Small intestine (tissue), 7 donors: ENCODE measurements around the gene ERG28. TPM values are rescaled to one million over a fixed set of nuclear protein-coding genes. Genes with fewer than 3 reads are reported as not detected.

Source experiments
- DNase-seq, 2 donors: peaks; one replicate each; pipeline versions ENCODE4 v3.0.0 to v3.0.0-alpha.2; 2013
- FAIRE-seq: peaks from 2 replicates; lab custom pipeline; 2012; peaks lifted over from hg19 to GRCh38; lab: Jason Lieb, UNC
- H3K27ac ChIP-seq, 3 donors: one replicate each; pipeline ENCODE4 v1.5.1; 2013; ENCODE audit warnings: low read length in 2 of 3, mild to moderate bottlenecking in 2 of 3, control low read depth in 1 of 3, inconsistent platforms in 1 of 3, low read depth in 1 of 3, moderate library complexity in 1 of 3
- H3K27me3 ChIP-seq, 3 donors: one replicate each; pipeline ENCODE4 v1.6.1; 2013; ENCODE audit warnings: low read length in 3 of 3, inconsistent platforms in 1 of 3; ENCODE audit not compliant: control insufficient read depth in 3 of 3, insufficient read depth in 3 of 3
- H3K36me3 ChIP-seq, 3 donors: one replicate each; pipeline ENCODE4 v1.6.1; 2013; ENCODE audit warnings: low read length in 3 of 3, inconsistent platforms in 1 of 3, low read depth in 1 of 3, mild to moderate bottlenecking in 1 of 3, moderate library complexity in 1 of 3; ENCODE audit not compliant: control insufficient read depth in 3 of 3, insufficient read depth in 2 of 3
- H3K4me1 ChIP-seq, 3 donors: one replicate each; pipeline ENCODE4 v1.6.1; 2013; ENCODE audit warnings: low read length in 2 of 3, inconsistent platforms in 1 of 3, low read depth in 1 of 3, mild to moderate bottlenecking in 1 of 3, moderate library complexity in 1 of 3; ENCODE audit not compliant: control insufficient read depth in 3 of 3, insufficient read depth in 2 of 3
- H3K4me3 ChIP-seq, 3 donors: one replicate each; pipeline ENCODE4 v1.5.1; 2013; ENCODE audit warnings: low read length in 3 of 3, control low read depth in 1 of 3, inconsistent platforms in 1 of 3, low read depth in 1 of 3, mild to moderate bottlenecking in 1 of 3, moderate library complexity in 1 of 3
- H3K9me3 ChIP-seq, 2 donors: one replicate each; pipeline ENCODE4 v1.6.1; 2013; ENCODE audit warnings: low read depth in 1 of 2, low read length in 1 of 2; ENCODE audit not compliant: control insufficient read depth in 2 of 2, insufficient read depth in 1 of 2
- WGBS, 3 donors: extraction: QIAGEN DNeasy Blood & Tissue Kit; methylation state at CpG; one replicate each; pipeline ENCODE4 v1.1.7; 2013; 5-methylcytosine and 5-hydroxymethylcytosine counted together
- polyA plus RNA-seq, 4 donors: library from polyadenylated mRNA; stranded (reverse) in 3 of 4; unstranded in 1 of 4; fragments of 200-250 nt in 3 of 4; fragments of 120-200 nt in 1 of 4; gene quantifications; one replicate each; pipeline versions ENCODE4 v1.2.1 to v1.2.3, GENCODE V29; 2013
- donor health status: healthy with polysubstance abuse.
- donor health status: control.
- donor health status: control.
- donor health status: Bipolar disorder and iron deficiency.
- donor health status: healthy.

The ERG28 gene
- polyA plus RNA-seq, 4 donors: 4.1 to 26.8 (median 14.0) TPM

DNA sequence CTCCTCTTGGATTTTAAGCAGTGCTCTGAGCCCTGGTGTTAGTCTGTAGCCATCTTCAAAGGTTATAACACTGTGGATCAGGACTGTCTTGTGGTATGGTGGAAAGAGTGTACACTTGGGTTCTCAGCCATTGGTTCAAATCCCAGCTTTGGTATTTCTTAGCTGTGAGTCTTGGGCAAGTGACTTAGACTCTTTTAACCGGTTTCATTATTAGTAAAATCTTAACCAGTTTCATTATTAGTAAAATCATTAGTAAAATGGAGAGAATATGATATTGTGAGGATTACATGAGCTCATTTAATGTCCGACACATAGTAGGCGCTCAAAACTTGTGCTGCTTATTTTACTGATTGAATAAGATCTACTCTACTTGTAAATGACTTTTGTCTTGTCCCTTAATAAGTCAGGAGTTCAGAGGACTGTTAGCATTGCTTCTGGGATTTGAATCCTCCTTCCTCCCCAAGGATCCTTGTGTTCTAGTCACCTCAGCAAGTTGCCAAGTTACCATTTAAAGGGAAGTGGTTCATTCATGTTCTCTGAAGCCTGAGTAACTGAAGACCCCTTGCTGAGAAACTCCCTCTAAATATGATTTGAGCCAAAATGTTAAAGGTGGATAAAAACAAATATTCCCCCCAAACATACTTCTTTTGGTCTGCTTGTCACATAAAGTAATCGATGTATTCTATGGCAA is 12.8 kb upstream of the ERG28 start:
- H3K36me3 ChIP-seq: peaks cover 0 to 8% (median 2%) of the 10 kb centered on the region in 3 donors
- FAIRE-seq: no peak

GRCh38 chr14:75672605-75673192 is 12.0 kb upstream of the ERG28 start:
- FAIRE-seq (no peak), DNase-seq (no peak)
- Histone ChIP-seq H3K27me3 (no peaks in the 10 kb centered on the region), H3K27ac (no peak overlapping the region), H3K4me1 (no peaks in the 10 kb centered on the region), H3K9me3 (no peaks in the 10 kb centered on the region), H3K36me3 (peaks cover 0 to 6% (median 2%) of the 10 kb centered on the region in 3 donors), H3K4me3 (no peak overlapping the region)
- WGBS, 3 donors: 75 to 79% (median 76%) methylated on average over 1 of the region's 1 CpG

More for the DNA sequence above, 12.8 kb upstream of the ERG28 start:
- Histone ChIP-seq H3K27me3 (no peaks in the 10 kb centered on the region), H3K4me3 (no peak overlapping the region), H3K4me1 (no peaks in the 10 kb centered on the region), H3K27ac (no peak overlapping the region), H3K9me3 (no peaks in the 10 kb centered on the region)
- no peak for DNase-seq
- 84 to 92% (median 85%) methylated on average over 4 of the region's 4 CpGs for WGBS, 3 donors

GRCh38 chr14:75667099-75667765 is 6.6 kb upstream of the ERG28 start:
- FAIRE-seq (no peak), DNase-seq (no peak)
- Histone ChIP-seq H3K36me3 (peaks cover 0 to 3% (median 2%) of the 10 kb centered on the region in 3 donors), H3K9me3 (no peaks in the 10 kb centered on the region), H3K27ac (no peak overlapping the region), H3K4me3 (no peak overlapping the region), H3K27me3 (no peaks in the 10 kb centered on the region), H3K4me1 (no peaks in the 10 kb centered on the region)
- 75 to 92% (median 77%) methylated on average over 2 of the region's 2 CpGs for WGBS, 3 donors

DNA sequence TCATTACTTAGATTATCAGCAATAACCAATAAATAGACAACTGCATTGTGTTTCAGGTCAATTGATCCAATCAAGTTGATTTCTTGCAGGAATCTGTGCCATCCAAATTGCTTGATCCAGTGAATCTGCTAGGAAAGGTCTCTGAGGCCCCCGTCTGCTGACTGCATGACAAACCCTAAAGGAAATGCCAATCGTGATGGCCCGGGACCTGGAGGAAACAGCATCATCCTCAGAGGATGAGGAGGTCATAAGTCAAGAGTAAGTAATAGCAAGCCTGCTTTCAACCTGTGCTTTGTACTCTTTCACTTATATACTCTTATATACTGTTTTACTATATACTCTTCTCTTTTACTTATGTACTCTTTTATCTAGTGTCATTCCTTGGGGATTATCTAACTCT is 2.3 kb upstream of the ERG28 start:
- DNase-seq: no peak

DNA sequence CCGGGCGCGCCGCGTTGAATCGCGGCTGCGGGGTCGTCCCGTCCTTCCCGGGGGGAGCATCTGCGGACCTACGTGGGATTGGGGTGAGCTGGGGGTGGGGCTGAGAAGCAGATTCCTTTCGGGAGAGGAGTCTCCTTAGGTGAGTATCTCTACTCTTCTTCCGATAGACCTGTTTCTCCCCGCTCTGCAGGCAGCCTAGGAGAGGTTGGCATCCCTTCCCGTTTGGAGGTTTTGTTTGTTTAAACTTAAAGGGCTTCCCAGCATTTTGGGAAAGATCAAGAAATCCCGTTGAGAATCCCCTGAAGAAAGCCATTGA is 781 bp upstream of the ERG28 start:
- H3K27ac ChIP-seq: peak overlapping the region; percentile 79 to 93 (median 88)
- no peak for DNase-seq
- 0 to 1% (median 0%) methylated on average over 18 of the region's 18 CpGs for WGBS, 3 donors
- FAIRE-seq: no peak
- H3K36me3 ChIP-seq: peaks cover 0 to 5% (median 3%) of the 10 kb centered on the region in 3 donors
- peaks cover 2 to 12% (median 3%) of the 10 kb centered on the region in 3 donors for H3K4me1 ChIP-seq
- peak overlapping the region; percentile 74 to 96 (median 82) for H3K4me3 ChIP-seq
- H3K27me3 ChIP-seq: no peaks in the 10 kb centered on the region
- H3K9me3 ChIP-seq: no peaks in the 10 kb centered on the region

More for the DNA sequence above, 2.3 kb upstream of the ERG28 start:
- 82 to 93% (median 83%) methylated on average over 3 of the region's 3 CpGs for WGBS, 3 donors
- Histone ChIP-seq H3K27ac (no peak overlapping the region), H3K27me3 (no peaks in the 10 kb centered on the region), H3K9me3 (no peaks in the 10 kb centered on the region), H3K4me3 (no peak overlapping the region), H3K36me3 (no peaks in the 10 kb centered on the region), H3K4me1 (peaks cover 2 to 12% (median 3%) of the 10 kb centered on the region in 3 donors)
- FAIRE-seq: no peak

- H3K36me3 ChIP-seq: peaks cover 0 to 8% (median 6%) of the 10 kb centered on the region in 3 donors
- no peak for DNase-seq
- peaks cover 2 to 12% (median 3%) of the 10 kb centered on the region in 3 donors for H3K4me1 ChIP-seq
- H3K9me3 ChIP-seq: no peaks in the 10 kb centered on the region
- 10 to 16% (median 12%) methylated on average over 4 of the region's 4 CpGs for WGBS, 3 donors
- no peak for FAIRE-seq
- no peaks in the 10 kb centered on the region for H3K27me3 ChIP-seq
- H3K4me3 ChIP-seq: peak overlapping the region; percentile 74 to 96 (median 82)
- peak overlapping the region; percentile 76 to 93 (median 88) for H3K27ac ChIP-seq
These were observed 442 bp downstream of the ERG28 start for GRCh38 chr14:75660238-75660629.

DNA sequence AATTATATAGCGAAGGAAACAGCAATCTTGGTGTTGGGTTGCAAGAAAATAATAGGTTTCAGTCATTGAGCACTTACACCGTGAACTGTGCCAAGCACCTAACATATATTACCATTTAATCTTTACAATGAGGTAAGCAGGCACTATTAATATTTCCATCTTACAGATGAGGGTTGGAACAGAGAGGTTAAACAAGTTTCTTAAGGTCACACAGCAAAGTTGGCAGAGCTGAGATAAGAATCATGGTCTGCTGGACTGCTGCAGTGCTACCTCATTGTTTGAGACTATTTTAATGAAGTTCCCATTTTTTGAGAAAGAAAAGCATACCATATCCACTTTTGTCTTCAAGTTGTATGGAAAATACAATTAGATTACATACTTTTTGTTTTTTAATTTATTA is 1.7 kb downstream of the ERG28 start:
- 97 to 98% (median 98%) methylated on average over 2 of the region's 2 CpGs for WGBS, 3 donors
- Histone ChIP-seq H3K27me3 (no peaks in the 10 kb centered on the region), H3K4me3 (no peak overlapping the region), H3K36me3 (peaks cover 0 to 9% (median 8%) of the 10 kb centered on the region in 3 donors), H3K9me3 (no peaks in the 10 kb centered on the region), H3K4me1 (peaks cover 2 to 12% (median 3%) of the 10 kb centered on the region in 3 donors), H3K27ac (no peak overlapping the region)
- no peak for FAIRE-seq
- no peak for DNase-seq

GRCh38 chr14:75657331-75657730 is 3.3 kb downstream of the ERG28 start:
- Histone ChIP-seq H3K27ac (no peak overlapping the region), H3K36me3 (peaks cover 0 to 18% (median 8%) of the 10 kb centered on the region in 3 donors), H3K4me3 (peak overlapping the region in 1 of 3 donors; percentile 4), H3K27me3 (no peaks in the 10 kb centered on the region), H3K4me1 (peaks cover 2 to 15% (median 3%) of the 10 kb centered on the region in 3 donors), H3K9me3 (no peaks in the 10 kb centered on the region)
- FAIRE-seq (no peak), DNase-seq (no peak)
- WGBS, 3 donors: 76 to 86% (median 82%) methylated on average over 4 of the region's 4 CpGs
